GM19025 (cell line): Measurements from ENCODE around the gene SLC5A10.

Source experiments
- ATAC-seq: cut with Tn5 transposase; IDR thresholded peaks from one replicate; pipeline ENCODE4 v1.9.1; 2021; ENCODE audit warnings: mild to moderate bottlenecking, low read depth, moderate library complexity; ENCODE audit not compliant: unreplicated experiment

The SLC5A10 gene

DNA sequence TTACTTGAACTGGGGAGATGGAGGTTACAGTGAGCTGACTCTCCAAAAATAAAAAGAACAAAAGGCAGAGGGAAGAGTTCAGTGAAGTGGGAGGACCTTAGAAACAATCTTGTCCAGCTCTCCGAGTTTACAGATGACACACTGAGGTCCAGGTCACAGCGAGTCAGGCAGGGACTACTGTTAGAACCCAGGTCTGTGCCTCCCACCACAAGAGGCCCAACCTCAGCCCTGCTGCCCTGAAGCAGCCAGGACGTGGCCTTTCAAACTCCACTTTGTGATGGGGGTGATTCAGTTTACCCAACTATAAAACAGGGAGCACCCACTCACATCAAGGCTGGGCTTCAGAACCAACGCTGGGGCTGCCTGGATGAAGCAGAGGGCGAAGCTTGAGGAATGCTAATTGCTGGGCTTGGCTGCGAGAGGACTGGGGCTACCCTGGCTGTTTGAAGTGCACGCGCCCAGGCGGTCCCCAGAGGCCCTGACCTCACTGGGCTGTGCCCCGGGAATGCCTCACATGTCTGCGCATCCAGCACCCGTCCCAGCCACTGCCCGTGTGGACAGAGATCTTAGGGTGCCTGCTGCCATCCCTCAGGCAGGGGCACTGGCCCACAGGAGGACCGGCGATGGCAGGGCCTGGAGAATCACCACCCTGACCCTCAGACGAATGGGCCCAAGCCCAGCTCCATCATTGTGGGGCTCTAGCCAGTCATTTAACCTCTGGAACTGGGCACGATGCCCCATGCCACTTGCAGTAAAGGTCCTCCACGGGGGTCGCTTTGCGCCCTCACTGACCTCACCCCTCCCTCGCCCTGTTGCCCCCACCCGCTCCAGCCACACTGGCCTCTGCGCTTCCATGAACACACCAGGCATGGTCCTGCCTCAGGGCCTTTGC lies 11.4 kb downstream of the SLC5A10 start:
- no peak for ATAC-seq

DNA sequence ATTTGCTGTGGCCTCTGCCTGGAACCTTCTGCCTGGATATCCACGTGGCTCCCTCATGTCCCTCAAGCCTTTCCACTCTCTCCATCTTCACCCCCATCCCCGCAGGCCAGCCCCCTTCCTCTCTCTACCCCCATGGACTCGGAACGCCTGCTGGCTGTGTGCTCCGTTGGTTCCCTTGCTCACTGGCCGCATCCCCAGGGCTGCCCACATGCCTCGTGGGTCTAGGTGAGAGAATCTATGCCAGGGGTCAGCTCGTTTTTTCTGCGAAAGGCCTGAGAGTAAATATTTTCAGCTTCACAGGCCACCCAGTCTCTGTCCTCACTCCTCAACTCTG lies 12.0 kb downstream of the SLC5A10 start:
- ATAC-seq: no peak

DNA sequence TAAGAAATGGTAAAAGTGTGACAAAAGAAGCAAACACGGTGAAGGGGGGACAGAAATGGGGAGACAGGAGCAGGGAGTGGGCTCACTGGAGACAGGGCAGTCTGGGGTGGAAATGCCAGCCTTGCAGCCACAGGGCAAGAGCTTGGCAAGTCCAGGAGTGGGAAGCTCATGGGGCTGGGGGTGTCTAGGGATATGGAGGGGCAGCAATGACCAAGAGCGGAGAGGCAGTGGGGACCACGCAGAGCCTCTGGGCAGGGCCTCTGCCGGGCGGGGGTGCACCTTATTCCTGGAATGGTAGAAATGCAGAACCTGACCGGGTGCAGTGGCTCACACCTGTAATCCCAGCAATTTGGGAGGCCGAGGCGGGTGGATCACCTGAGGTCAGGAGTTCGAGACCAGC lies 12.6 kb downstream of the SLC5A10 start:
- no peak for ATAC-seq

DNA sequence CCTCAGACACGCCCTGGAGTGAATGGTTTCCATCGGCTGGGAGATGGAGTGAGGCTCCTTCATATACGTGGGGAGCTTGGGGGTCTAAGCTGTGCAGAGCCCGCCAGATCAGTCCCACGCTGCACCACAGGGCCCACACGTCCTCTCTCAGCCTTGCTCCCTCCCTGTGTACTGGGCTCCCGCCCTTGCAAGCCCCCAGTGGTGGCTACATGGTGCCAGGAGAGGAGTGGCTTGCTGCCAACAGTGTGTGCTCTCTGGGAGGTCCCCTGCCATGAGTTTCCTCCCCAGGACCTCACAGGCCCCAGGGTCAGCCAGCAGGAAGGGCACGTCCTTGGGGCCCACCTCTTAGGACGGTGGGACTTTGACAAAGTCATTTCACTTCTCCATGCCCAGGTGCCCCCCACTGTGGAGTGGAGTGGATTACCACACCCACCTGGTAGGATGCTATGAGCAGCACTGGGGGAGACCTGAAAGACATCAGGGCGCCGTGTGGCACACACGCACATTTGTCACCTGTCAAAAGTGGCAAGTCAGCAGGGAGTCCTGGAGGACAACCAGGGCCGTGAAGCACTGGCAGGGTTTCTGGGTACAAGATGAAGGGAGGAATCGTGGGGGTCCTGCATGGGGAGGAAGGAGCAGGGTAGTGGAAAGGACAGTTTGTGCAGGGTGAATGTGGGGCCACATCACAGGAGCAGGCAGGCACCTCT lies 13.7 kb downstream of the SLC5A10 start:
- ATAC-seq: no peak

DNA sequence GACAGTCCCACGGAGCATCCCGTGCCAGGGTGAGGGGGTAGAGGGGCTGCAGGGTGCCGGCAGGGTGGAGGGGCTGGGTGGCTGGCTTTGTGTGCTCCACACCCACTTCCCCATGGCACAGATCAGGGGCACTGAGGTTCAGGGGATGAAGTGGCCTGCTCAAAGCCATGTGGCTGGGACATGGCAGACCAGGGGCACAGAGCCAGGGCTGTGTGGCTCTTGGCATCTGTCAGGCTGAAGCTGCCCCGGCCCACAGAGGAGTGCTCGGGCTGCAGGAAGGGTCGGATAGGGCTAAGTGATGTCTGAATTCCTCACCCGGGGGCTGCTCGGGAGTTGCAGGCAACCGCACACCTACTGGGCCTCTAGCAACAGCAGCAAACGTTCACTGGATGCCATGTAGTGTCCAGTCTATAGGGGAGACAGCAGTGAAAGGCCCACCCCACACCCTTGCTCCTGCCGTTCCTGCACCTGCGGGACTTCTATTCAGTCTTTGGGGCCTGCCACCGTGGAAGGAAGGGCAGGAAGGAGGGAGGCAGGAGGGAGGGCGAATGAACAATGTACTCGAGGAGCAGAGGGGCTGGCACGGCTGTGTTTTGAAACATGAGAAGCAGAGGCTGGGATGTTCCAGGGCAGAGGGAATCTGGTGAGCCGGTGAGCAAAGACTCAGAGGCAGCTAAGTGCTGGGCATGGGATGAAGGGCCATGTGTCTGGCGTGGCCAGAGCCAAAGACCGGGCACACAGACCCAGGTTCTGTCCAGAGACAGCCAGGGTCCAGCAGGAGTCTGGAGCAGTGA lies 15.1 kb downstream of the SLC5A10 start:
- no peak for ATAC-seq

DNA sequence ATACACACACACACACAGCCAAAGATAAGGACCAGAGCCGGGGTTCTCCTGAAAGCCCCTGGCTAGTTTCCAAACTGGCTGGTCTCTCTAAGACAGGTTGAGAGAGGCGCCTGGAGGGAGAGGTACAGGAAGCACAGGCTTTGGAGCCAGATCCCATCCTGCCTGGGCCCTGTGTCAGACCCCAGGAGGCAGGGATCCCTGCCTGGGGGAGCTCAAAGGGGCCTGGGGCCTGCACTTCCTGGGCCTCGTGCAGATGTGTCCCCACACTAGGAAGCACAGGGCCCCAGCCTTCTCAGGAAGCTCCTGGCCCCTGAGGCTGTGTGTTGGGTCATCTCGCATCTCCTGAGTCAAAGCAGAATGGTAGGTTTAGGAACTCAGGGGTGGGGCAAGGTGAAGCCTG lies 16.0 kb downstream of the SLC5A10 start:
- ATAC-seq: no peak

GRCh38 chr17:18968345-18968744 lies 16.4 kb downstream of the SLC5A10 start:
- ATAC-seq: no peak

DNA sequence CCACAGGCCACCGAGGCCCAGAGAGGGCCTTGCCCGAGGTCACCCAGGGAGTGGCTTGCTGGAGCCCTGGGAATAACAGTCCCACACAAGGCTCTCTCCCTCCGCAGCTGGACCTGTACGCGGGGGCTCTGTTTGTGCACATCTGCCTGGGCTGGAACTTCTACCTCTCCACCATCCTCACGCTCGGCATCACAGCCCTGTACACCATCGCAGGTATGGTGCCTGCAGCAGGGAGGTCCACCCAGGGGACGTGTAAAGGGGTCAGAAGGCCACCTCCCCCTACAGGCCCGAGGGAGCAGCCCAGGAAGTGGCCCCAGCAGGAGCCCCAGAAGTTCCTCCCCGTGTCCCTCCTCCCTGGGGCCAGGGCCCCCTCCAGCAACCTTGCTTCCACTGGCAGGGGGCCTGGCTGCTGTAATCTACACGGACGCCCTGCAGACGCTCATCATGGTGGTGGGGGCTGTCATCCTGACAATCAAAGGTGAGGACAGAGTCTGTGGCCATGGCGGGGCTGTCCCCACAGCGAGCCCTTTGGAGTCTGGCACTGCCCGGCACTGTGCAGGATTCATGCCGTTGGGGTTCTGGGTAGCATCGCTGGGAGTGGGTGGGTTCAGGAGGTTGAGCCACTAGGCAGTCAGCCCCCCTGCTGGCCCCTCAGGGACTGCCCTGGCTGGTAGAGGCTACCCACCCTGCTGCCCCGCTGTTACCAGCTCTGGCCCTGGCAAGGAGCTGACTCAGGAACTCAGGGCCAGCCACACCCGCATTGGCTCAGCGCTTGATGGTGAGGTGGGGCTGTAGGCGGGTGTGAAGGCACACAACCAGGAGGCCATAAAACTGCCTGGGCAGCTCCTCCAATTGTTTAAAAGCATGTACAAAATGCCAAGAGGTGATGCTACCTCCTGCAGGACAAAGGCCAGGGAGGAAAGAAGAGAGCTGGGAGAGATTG lies 17.3 kb downstream of the SLC5A10 start:
- ATAC-seq: no peak

- no peak for ATAC-seq
Observed at GRCh38 chr17:18970582-18971480, 18.9 kb downstream of the SLC5A10 start.

- ATAC-seq: no peak
Observed at GRCh38 chr17:18971801-18972200, 19.8 kb downstream of the SLC5A10 start.

GRCh38 chr17:18974407-18975149 lies 22.6 kb downstream of the SLC5A10 start:
- no peak for ATAC-seq

GRCh38 chr17:18975597-18975996 lies 23.6 kb downstream of the SLC5A10 start:
- no peak for ATAC-seq

GRCh38 chr17:18976201-18976600 lies 24.2 kb downstream of the SLC5A10 start:
- no peak for ATAC-seq

- ATAC-seq: no peak
Observed at GRCh38 chr17:18977021-18977420, 25.1 kb downstream of the SLC5A10 start.

DNA sequence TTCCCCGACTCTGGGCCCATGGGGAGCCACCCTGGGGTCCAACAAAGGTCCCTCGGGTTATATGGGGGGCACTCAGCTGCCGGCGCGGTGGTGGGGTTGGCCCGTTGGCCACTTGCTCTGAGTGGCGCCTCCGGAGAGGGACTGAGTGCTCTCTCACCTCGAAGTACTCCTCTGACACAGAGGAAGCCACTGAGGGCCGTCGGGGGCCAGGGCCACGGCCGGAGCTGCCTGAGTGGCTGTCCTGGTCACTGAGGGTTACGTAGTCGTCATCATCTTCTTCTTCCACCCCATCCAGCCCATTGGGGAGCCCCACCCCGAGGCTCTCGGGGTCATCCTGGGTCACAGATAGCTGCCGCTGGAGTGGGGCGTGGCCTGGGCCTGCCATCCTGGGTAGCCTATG lies 25.7 kb downstream of the SLC5A10 start:
- no peak for ATAC-seq

DNA sequence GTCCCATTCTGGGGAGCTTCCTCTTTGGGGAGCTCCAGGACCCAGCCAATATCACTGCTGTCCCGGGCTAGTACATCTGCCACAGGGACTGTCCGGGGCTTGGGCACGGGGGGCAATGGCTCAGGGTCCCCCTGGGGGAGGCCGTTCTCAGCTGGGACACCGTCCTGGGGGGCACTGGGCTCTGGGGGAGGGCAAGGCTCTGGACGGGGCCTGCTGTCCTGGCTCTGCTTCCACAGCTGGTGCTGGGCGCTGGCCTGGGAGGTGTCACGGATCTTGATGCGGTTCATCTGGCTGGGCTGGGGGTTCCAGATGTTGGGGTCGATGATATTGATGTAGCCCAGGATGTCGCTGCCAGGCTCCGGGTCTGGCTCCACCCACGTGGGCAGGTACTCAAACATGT lies 26.1 kb downstream of the SLC5A10 start:
- no peak for ATAC-seq

DNA sequence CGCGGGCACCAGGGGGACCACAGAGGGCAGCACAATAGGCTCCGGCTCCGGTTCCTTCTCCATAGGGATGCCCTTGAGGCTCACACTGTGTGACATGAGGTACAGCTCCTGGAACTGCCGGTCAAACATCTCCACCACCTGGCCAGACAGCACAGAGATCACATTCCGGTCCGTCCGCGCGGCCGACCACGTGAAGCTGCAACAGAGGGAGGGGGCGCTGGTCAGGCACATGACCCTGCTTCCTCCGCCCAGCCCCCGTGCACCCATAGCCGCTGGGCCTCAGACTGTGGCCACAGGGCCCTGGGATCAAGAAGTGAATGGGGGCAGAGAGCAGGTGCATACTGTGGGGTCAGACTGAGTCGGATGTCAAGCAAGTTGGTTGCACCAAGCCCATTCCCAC lies 26.7 kb downstream of the SLC5A10 start:
- no peak for ATAC-seq

DNA sequence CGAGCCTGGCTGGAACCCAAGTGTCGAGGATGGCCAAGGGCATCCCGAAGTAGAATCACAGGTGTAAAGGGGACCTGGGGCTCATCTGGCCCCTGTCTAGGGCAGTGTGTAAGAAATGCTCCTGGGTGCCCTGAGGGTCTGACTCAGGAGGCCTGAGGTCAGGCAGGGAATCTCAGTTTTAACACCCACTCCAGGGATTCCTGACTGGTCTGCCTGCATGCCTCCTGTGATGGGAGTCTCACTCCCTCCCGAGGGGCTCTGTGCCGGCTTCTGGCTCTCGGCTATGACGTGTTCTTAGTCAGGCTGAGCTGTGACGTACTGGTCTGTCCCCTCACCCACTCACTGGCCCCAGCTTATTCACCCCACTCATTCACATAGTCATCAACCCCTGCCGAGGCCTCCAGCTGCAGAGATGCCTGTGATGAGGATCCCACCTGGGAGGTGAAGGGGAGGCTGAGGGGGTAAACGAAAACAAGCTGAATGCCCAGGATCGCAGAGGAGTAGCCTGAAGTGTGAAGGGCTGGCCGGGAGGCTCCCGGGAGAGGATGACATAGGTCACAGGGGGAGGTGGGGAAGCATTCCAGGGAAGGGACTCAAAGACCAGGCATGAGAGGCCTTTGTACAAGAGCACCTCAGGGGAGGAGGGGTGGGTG lies 28.8 kb downstream of the SLC5A10 start:
- no peak for ATAC-seq
